GM21381 (cell line): ENCODE results near the gene PPL.
"Not testable (repeated sequence)": the region's sequence is repeated elsewhere in the genome, so short reads cannot be mapped to it uniquely, and the experiment has no call there.

Experiments used
- ATAC-seq: cut with Tn5 transposase; IDR thresholded peaks from one replicate; pipeline ENCODE4 v1.9.1; 2021; ENCODE audit warnings: mild to moderate bottlenecking, moderate library complexity; ENCODE audit not compliant: unreplicated experiment

PPL gene, protein sequence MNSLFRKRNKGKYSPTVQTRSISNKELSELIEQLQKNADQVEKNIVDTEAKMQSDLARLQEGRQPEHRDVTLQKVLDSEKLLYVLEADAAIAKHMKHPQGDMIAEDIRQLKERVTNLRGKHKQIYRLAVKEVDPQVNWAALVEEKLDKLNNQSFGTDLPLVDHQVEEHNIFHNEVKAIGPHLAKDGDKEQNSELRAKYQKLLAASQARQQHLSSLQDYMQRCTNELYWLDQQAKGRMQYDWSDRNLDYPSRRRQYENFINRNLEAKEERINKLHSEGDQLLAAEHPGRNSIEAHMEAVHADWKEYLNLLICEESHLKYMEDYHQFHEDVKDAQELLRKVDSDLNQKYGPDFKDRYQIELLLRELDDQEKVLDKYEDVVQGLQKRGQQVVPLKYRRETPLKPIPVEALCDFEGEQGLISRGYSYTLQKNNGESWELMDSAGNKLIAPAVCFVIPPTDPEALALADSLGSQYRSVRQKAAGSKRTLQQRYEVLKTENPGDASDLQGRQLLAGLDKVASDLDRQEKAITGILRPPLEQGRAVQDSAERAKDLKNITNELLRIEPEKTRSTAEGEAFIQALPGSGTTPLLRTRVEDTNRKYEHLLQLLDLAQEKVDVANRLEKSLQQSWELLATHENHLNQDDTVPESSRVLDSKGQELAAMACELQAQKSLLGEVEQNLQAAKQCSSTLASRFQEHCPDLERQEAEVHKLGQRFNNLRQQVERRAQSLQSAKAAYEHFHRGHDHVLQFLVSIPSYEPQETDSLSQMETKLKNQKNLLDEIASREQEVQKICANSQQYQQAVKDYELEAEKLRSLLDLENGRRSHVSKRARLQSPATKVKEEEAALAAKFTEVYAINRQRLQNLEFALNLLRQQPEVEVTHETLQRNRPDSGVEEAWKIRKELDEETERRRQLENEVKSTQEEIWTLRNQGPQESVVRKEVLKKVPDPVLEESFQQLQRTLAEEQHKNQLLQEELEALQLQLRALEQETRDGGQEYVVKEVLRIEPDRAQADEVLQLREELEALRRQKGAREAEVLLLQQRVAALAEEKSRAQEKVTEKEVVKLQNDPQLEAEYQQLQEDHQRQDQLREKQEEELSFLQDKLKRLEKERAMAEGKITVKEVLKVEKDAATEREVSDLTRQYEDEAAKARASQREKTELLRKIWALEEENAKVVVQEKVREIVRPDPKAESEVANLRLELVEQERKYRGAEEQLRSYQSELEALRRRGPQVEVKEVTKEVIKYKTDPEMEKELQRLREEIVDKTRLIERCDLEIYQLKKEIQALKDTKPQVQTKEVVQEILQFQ (N-terminal part only)

DNA sequence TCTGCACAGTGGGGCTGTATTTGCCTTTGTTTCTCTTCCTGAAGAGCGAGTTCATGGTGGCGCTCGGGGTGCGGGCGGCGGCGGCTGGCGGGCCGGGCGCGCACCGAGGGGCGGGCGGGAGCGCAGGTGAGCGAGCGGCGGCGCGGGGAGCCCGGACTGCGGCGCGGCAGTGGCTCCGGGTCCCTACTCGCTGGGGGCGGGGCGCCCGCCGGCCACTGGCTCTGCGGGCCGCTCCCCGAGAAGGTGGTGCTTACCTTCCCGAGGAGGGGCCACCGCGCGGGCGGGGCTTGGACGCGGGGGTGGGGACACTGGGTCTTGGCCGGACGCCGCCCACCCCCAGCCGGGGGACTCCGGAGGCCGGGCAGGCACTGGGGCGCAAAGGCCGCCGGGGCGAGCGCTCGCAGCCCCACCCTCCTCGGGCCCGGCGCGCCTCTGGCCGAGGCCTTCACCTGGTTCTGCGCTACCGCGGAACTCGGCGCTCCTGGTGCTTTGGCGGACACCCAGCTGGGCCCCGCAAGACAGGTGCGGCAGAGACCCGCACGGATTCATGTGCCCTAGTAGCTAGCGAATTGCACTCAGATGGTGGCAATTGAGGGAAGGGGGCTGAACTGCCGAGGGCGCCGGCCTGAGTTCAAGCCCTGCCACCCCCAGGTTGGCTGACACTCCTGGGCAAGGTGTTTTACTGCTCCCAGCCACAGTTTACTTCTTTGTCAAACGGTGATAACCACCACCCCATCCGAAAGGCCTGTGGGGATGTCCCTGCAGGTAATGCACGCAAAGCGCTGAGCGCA is at the start of gene PPL:
Gene PPL, minus strand, starts transcription at position 158 of the 791 bp plus-strand sequence. Its CDS starts 103 bp downstream, at position 55.
- ATAC-seq, result no peak

- no peak for ATAC-seq
Measured at GRCh38 chr16:4984174-4984990, 47.4 kb upstream of the PPL start.

DNA sequence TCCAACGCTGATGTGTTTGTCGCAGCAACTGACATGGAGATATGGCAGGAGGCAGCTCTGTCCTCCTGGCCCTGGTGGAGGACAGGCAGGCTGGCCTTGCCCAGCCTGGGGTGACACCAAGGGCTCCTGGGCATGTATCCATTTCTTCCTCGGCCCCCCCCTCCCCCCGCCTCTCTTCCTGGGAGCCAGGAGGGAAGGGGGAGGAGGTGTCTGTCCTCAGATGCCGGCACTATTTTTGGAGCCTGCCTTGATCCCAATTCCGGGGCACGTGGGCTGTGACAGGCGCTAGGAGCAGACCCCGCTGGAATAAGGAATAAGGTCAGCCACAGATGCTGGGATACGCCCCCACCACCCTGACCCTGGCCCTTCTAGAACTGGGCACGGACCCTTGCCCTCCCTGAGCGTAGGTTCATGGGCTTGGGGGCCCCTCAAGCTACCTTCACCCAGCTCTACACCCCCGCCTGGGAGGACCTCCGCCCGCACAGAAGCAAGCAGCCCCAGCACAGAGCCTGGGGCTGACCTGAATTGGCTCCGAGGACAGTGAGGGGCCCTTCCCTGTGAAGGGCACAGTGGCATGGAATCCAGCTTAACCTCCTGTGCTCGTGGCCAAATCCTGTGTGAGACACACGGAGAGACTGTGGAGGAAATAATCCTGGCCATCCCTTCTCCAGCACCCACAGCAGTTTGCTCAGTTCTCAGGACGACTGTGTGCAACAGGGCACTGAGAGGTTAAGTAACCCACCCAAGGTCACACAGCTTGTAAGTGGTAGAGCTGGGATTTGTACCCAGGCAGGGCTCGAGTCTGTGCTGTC is 45.3 kb upstream of the PPL start:
- no peak for ATAC-seq

DNA sequence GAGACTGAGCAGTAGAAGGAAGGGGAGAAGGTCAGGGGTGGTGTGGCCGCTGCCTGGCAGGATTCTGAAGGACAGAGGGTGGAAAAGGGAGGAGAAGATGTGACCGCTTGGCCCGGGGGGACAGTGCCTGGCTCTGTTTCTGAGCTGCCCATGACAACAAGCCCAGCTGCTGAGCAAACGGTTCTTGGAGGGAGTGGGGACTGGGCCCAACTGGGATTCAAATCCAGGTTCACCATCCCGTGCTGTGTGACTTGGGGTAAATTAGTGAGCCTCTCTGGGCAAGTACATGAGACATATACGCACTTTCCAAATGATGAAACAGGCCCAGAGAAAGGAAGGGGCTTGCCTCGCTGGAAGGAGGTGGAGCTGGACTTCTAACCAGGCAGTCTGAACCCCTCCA is 44.5 kb upstream of the PPL start:
- ATAC-seq, result no peak

DNA sequence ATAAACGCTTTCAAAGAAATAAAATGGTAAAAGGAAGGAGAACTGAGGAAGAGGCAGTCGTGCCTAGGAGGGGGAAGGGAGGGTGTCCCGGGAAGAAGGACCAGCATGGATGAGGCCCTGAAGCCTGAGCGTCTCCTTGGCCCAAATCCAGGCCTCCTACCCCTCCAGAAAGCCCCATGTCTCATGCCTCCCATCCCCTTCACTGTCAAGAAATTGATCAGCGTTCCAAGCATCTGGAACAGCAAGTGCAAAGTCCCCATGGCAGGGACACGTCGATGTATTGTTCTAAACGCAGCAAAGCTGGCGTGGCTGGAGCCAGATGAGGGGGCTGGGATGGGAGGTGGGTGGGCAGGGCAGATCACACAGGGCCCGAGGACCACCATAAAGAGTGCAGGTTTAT is 43.7 kb upstream of the PPL start:
- ATAC-seq, result no peak

GRCh38 chr16:4979736-4980660 is 43.0 kb upstream of the PPL start:
- ATAC-seq, result no peak

DNA sequence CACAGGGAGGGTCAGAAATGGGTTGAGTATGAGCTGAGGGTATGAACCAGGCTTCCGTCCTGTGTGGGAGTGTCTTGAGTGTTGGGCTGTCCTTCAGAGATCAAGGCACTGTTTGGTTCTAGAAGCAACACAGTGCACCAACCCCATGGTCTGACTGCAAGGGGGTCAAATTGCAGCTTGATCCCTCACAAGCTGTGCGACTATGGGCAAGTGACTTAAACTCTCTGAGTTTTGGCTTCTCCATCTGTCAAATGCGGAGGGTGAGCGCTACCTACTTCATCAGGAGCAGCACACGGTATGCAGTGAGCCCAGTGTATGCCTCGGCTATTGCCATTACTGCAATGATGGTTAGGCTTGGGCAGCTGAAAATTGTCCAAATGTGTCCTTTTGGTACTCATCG is 42.2 kb upstream of the PPL start:
- ATAC-seq, result no peak

DNA sequence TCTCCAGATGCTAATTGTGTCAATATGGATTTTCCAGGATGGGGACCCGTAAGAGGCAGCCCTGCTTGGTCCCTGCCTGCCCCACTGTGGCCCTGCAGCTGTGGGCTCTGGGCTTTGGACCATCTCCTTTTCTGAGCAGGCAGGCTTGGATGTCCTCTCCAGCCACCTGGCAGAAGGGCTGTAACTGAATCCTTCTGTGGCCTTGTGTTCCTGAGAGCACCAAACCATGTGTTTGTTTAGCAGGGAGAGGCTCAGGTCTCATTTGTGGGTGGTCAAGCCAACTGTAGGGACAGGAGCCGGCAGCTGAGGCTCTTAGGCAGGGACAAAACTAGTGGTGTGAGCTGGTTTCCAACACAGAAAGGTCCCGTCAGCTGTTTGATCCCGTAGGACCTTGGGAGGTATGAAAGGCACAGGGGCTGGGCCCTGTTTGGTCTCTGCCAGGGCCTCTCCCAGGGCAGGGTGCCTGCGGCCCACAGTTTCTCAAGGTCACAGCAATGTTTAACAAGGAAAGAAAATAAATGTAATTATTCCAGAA is 39.7 kb upstream of the PPL start:
- ATAC-seq, result no peak

GRCh38 chr16:4976079-4976478 is 39.1 kb upstream of the PPL start:
- ATAC-seq, result peak; percentile 94

GRCh38 chr16:4972938-4973587 is 36.1 kb upstream of the PPL start:
- no peak for ATAC-seq

- no peak for ATAC-seq
Measured at GRCh38 chr16:4970010-4970409, 33.1 kb upstream of the PPL start.

DNA sequence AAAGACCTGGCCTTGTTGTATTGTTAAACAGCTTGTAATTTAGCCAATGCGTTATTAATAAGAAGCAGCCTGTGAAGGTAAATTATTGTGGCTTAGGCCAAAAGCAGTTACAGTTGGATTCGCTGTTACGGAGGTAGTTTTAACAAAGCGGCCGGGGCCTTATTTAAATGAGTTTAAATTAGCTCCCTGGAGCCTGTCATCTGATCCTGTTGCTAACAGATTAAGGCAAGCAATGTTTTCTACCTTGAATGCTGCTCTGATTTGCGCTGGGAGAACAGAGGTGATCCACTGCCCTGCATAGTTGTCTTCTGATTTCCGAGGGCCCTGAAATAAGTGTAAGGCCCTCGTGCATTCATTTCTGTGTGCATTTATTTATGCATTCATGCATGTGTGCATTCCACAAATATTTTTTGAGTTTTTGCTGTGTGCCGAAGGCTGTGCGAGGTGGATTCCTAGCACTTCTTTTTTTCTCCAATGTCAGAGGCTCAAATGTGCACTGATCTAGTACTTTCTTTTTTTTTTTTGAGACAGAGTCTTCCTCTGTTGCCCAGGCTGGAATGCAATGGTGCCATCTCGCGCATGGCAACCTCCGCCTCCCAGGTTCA is 32.0 kb upstream of the PPL start:
- ATAC-seq, result no peak

DNA sequence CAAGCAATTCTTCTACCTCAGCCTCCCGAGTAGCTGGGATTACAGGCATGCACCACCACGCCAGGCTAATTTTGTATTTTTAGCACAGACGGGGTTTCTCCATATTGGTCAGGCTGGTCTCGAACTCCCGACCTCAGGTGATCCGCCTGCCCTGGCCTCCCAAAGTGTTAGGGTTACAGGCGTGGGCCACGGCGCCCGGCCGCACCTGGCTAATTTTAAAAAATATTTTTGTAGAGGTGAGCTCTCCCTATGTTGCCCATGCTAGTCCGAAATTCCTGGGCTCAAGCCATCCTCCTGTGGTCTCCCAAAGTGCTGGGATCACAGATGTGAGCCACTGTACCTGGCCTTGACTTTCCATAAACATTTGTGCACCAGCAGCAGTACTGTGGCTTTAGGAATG is 31.3 kb upstream of the PPL start:
- ATAC-seq, result not testable (repeated sequence)

DNA sequence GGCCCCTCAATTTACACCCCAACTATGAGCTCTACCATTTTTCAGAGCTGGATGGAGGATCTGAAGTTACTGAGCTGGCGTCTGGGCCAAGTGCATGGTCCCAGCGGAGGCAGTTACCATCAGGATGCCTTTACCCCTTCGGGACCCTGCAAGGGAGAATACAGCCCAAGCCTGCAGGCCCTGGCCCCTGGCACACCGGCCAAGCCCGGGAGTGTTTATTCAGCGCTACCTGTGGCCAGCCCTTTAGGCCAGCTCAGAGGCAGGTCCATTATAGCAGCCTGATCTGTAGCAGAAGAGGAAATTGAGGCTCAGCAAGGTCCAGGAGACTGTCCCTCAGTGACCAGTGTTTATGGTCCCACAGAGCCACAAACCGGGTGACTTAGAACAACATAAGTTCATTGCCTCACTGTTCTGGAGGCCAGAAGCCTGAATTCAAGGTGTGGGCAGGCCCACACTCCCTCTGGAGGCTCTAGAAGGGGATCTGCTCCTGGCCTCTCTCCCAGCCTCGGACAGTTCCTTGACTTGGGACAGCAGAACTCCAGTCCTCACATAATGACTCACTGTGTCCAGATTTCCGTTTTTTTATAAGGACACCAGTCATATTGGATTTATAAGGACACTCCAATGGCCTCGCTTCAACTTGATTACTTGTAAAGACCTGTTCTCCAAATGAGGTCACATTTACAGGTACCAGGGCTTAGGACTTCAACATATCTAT is 29.9 kb upstream of the PPL start:
- no peak for ATAC-seq

GRCh38 chr16:4963527-4963926 is 26.6 kb upstream of the PPL start:
- ATAC-seq, result not testable (repeated sequence)

- no peak for ATAC-seq
Measured at GRCh38 chr16:4962716-4963115, 25.8 kb upstream of the PPL start.
